ENCODE measurements around the gene ZNF205. TPM values are rescaled to one million over a fixed set of nuclear protein-coding genes. Genes with fewer than 3 reads are reported as not detected.

ZNF205 gene
- total and polyA plus RNA-seq, 9 of the 15 experiments (the other 6 are each of a cell fraction or from before 2014, with no cell fraction given) = 2.4 to 11.8 (median 5.1) TPM; not detected in 2

- TF ChIP-seq NR1H2 (CRISPR knock-in tag; IDR thresholded peaks at IDR 0.05) = no peak
Observed at GRCh38 chr16:3066440-3066748, 46.0 kb upstream of the ZNF205 start (continued).

DNA sequence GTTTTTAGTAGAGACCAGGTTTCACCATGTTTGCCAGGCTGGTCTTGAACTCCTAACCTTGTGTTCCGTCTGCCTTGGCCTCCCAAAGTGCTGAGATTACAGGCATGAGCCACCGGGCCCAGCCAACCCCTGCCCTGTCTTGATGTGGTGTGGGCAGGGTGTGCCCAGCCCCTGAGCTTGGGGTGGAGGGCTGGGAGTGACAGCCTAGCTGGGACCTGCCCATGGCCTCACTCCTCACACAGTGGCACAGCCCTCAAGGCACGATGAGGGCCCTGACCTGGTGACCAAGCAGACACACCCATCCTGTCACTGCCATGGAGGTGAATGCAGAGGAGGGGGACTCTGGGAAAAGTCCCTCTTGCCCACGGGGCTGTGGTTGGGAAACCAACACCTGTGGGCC, 43.9 kb upstream of the ZNF205 start:
- WGBS (ENCODE audit: insufficient coverage, low coverage, missing lambda C conversion rate) = 53% methylated on average over 4 of the region's 4 CpGs
- ChIA-PET CTCF (ENCODE audit: low intra/inter-chr PET ratio) (no interaction called here), POLR2A (interaction anchor here (0.5 kb wide), 1 partner anchor 169 kb away, joined by 3 read pairs; no protein-coding TSS in a partner anchor)
- no peaks in the 10 kb centered on the region for H3K79me2 ChIP-seq (ENCODE audit: control insufficient read depth, insufficient read depth, low read length)
- intact Hi-C loops (cut with micrococcal nuclease) (no loop called here), in situ Hi-C loops (cut with MboI) (no loop called here)
- H3K27me3 ChIP-seq (ENCODE audit: control insufficient read depth in 2 of 2, insufficient read depth in 2 of 2, low read length in 2 of 2) = peaks cover 0 to under 1% of the 10 kb centered on the region in 2 experiments; a peak in 1 of 5 replicates
- H4K20me1 ChIP-seq (replicated peaks; ENCODE audit: control insufficient read depth, insufficient read depth, low read length) = no peaks in the 10 kb centered on the region
- H3K36me3 ChIP-seq (ENCODE audit: control insufficient read depth, insufficient read depth, low read length) = no peaks in the 10 kb centered on the region
- H3K4me3 ChIP-seq = no peak overlapping the region
- FAIRE-seq (no peak), ATAC-seq (no peak), DNase-seq (ENCODE audit: extremely low read depth in 1 of 4, low spot score in 3 of 4) (no peak)
- peak overlapping the region in 1 of 2 experiments; percentile 58; a peak in 1 of 4 replicates for H3K9ac ChIP-seq (ENCODE audit: insufficient read depth in 1 of 2, low read depth in 2 of 2, low read length in 2 of 2)
- H3K27ac ChIP-seq (ENCODE audit: extremely low read depth, low read depth, low read length) = no peak overlapping the region
- H3K9me1 ChIP-seq (ENCODE audit: control insufficient read depth, insufficient read depth, low read length) = no peaks in the 10 kb centered on the region
- no TSS peak for BruUV-seq (replicated peaks)
- no peaks in the 10 kb centered on the region for H3K9me3 ChIP-seq (replicated peaks; ENCODE audit: control insufficient read depth, insufficient read depth, low read depth, low read length)
- no peak overlapping the region for H2AFZ ChIP-seq (ENCODE audit: low read depth, low read length)
- no peak overlapping the region for H3K4me2 ChIP-seq (ENCODE audit: insufficient read depth, low read length)
- H3K4me1 ChIP-seq (replicated peaks in 1 of 2; ENCODE audit: control insufficient read depth in 2 of 2, insufficient read depth in 2 of 2, low read length in 2 of 2) = peaks cover 8 to 41% of the 10 kb centered on the region in 2 experiments; a peak in 4 of 5 replicates
- TF ChIP-seq ZNF274 (IDR thresholded peaks at IDR 0.05; ENCODE audit: borderline replicate concordance, low read depth, low read length) (no peak), NELFE (IDR thresholded peaks at IDR 0.05; ENCODE audit: insufficient read depth, insufficient read length) (no peak), GABPA (tag; conservative IDR thresholded peaks at IDR 0.05; ENCODE audit: low read depth) (no peak), HMGXB4 (CRISPR knock-in tag; IDR thresholded peaks at IDR 0.05) (no peak), ZNF639 (CRISPR knock-in tag; conservative IDR thresholded peaks at IDR 0.05 in 1 of 2, IDR thresholded peaks at IDR 0.05 in 1 of 2) (no peak), ZNF280A (IDR thresholded peaks at IDR 0.05; ENCODE audit: low read depth, partially characterized antibody) (no peak), ZNF75A (CRISPR knock-in tag; IDR thresholded peaks at IDR 0.05) (no peak), XRCC4 (IDR thresholded peaks at IDR 0.05; ENCODE audit: extremely low read depth, insufficient read depth, insufficient read length) (no peak), AFF4 (CRISPR knock-in tag; IDR thresholded peaks at IDR 0.05) (no peak), HIVEP1 (CRISPR knock-in tag; IDR thresholded peaks at IDR 0.05) (no peak)
